H9 (cell line): Measurements from ENCODE around the gene VEGFA. TPM values are rescaled to one million over a fixed set of nuclear protein-coding genes. Genes with fewer than 3 reads are reported as not detected.
A peak's percentile ranks its signal among the peaks of the same experiment; 100 is the strongest.

Experiments used
- DNase-seq: peaks from one replicate; pipeline ENCODE4 v3.0.0-alpha.2; 2017
- H2AFZ ChIP-seq: one replicate; pipeline ENCODE4 v1.6.1; 2013; ENCODE audit warnings: mild to moderate bottlenecking, low read length, control low read depth, moderate library complexity
- H2AK5ac ChIP-seq: 2 replicates; pipeline ENCODE4 v1.6.1; 2013; ENCODE audit warnings: low read length, control low read depth, mixed read lengths; ENCODE audit not compliant: insufficient read length
- H2BK120ac ChIP-seq: one replicate; pipeline ENCODE4 v1.6.1; 2013; ENCODE audit warnings: low read depth, mild to moderate bottlenecking, low read length, control low read depth, inconsistent platforms; ENCODE audit not compliant: poor library complexity, severe bottlenecking
- H2BK12ac ChIP-seq: 2 replicates; pipeline ENCODE4 v1.6.1; 2013; ENCODE audit warnings: low read length, control low read depth, mixed read lengths, low read depth; ENCODE audit not compliant: insufficient read length
- H2BK15ac ChIP-seq: 2 replicates; pipeline ENCODE4 v1.6.1; 2013; ENCODE audit warnings: low read depth, low read length, control low read depth
- H2BK20ac ChIP-seq: one replicate; pipeline ENCODE4 v1.6.1; 2013; ENCODE audit warnings: low read depth, mild to moderate bottlenecking, low read length, control low read depth, inconsistent platforms; ENCODE audit not compliant: poor library complexity, severe bottlenecking
- H2BK5ac ChIP-seq: 2 replicates; pipeline ENCODE4 v1.6.1; 2013; ENCODE audit warnings: low read length, control low read depth, mixed read lengths; ENCODE audit not compliant: insufficient read length
- H3K14ac ChIP-seq: 2 replicates; pipeline ENCODE4 v1.6.1; 2013; ENCODE audit warnings: low read length, control low read depth; ENCODE audit not compliant: insufficient read depth
- H3K18ac ChIP-seq: 2 replicates; pipeline ENCODE4 v1.6.1; 2013; ENCODE audit warnings: low read depth, mild to moderate bottlenecking, mixed read lengths, low read length, control low read depth; ENCODE audit not compliant: insufficient read length
- H3K23ac ChIP-seq: 2 replicates; pipeline ENCODE4 v1.6.1; 2013; ENCODE audit warnings: low read length, control low read depth, mixed read lengths, low read depth; ENCODE audit not compliant: insufficient read length
- H3K23me2 ChIP-seq: 2 replicates; pipeline ENCODE4 v1.6.1; 2013; ENCODE audit warnings: low read depth, mild to moderate bottlenecking, mixed read lengths, low read length, control low read depth; ENCODE audit not compliant: insufficient read length, poor library complexity, severe bottlenecking
- H3K27ac ChIP-seq: 2 replicates; pipeline ENCODE4 v1.5.1; 2013; ENCODE audit warnings: low read length, control low read depth, mixed read lengths, low read depth; ENCODE audit not compliant: insufficient read length
- H3K27me3 ChIP-seq: 2 replicates; pipeline ENCODE4 v1.6.1; 2013; ENCODE audit warnings: low read length, control low read depth, inconsistent platforms; ENCODE audit not compliant: insufficient read depth
- H3K4ac ChIP-seq: 2 replicates; pipeline ENCODE4 v1.6.1; 2013; ENCODE audit warnings: low read depth, mild to moderate bottlenecking, control low read depth, inconsistent platforms, low read length, moderate library complexity
- H3K4me1 ChIP-seq: 2 replicates; pipeline ENCODE4 v1.6.1; 2013; ENCODE audit warnings: low read length, control low read depth, inconsistent platforms; ENCODE audit not compliant: insufficient read depth
- H3K4me2 ChIP-seq: 2 replicates; pipeline ENCODE4 v1.6.1; 2013; ENCODE audit warnings: low read length, control low read depth, mixed read lengths; ENCODE audit not compliant: insufficient read length, insufficient read depth
- H3K56ac ChIP-seq: 2 replicates; pipeline ENCODE4 v1.6.1; 2013; ENCODE audit warnings: low read depth, mild to moderate bottlenecking, mixed read lengths, low read length, control low read depth; ENCODE audit not compliant: insufficient read length
- H3K79me1 ChIP-seq: 2 replicates; pipeline ENCODE4 v1.6.1; 2013; ENCODE audit warnings: low read depth, mild to moderate bottlenecking, moderate library complexity, low read length, control low read depth, inconsistent platforms; ENCODE audit not compliant: insufficient read depth, poor library complexity, severe bottlenecking
- H3K79me2 ChIP-seq: 2 replicates; pipeline ENCODE4 v1.6.1; 2013; ENCODE audit warnings: low read length, control low read depth, inconsistent platforms; ENCODE audit not compliant: insufficient read depth
- H3K9ac ChIP-seq: 2 replicates; pipeline ENCODE4 v1.6.1; 2013; ENCODE audit warnings: low read length, control low read depth, mixed read lengths; ENCODE audit not compliant: insufficient read length; ENCODE audit errors: extremely low read depth
- H3K9me3 ChIP-seq: one replicate; pipeline ENCODE4 v1.6.1; 2013; ENCODE audit warnings: low read depth, low read length, inconsistent platforms; ENCODE audit not compliant: control insufficient read depth
- H3T11ph ChIP-seq: one replicate; pipeline ENCODE4 v1.6.1; 2013; ENCODE audit warnings: mild to moderate bottlenecking, low read length, control low read depth, inconsistent platforms
- H4K20me1 ChIP-seq: one replicate; pipeline ENCODE4 v1.6.1; 2013; ENCODE audit not compliant: control insufficient read depth, insufficient read length, insufficient read depth
- H4K5ac ChIP-seq: 2 replicates; pipeline ENCODE4 v1.6.1; 2013; ENCODE audit warnings: low read depth, mild to moderate bottlenecking, mixed read lengths, low read length, control low read depth; ENCODE audit not compliant: insufficient read length
- H4K8ac ChIP-seq: replicated peaks from 2 replicates; pipeline ENCODE4 v1.6.1; 2013; ENCODE audit warnings: low read length, control low read depth, mixed read lengths, low read depth; ENCODE audit not compliant: insufficient read length
- H4K91ac ChIP-seq: 2 replicates; pipeline ENCODE4 v1.6.1; 2013; ENCODE audit warnings: low read depth, mild to moderate bottlenecking, moderate library complexity, mixed read lengths, low read length, control low read depth; ENCODE audit not compliant: insufficient read length
- H3K27ac Mint-ChIP-seq, 3 experiments: 2 replicates in 2 of 3; 3 replicates in 1 of 3; pipeline ENCODE4 v1.8.0; 2020 to 2021; ENCODE audit warnings: mixed read lengths in 3 of 3, mild to moderate bottlenecking in 1 of 3, moderate library complexity in 1 of 3
- H3K27me3 Mint-ChIP-seq: 2 replicates; pipeline ENCODE4 v1.8.0; 2021; ENCODE audit warnings: low read depth, mild to moderate bottlenecking, moderate library complexity, mixed read lengths
- H3K36me3 Mint-ChIP-seq, 3 experiments: 2 replicates in 2 of 3; 3 replicates in 1 of 3; pipeline ENCODE4 v1.8.0; 2020 to 2021; ENCODE audit warnings: low read depth in 3 of 3, mixed read lengths in 3 of 3; ENCODE audit not compliant: insufficient read depth in 1 of 3
- H3K4me1 Mint-ChIP-seq, 2 experiments: 2 replicates each; pipeline ENCODE4 v1.8.0; 2020; ENCODE audit warnings: mixed read lengths in 2 of 2
- H3K4me3 Mint-ChIP-seq, 2 experiments: 2 replicates in 1 of 2; 3 replicates in 1 of 2; pipeline ENCODE4 v1.8.0; 2020 to 2021; ENCODE audit warnings: mild to moderate bottlenecking in 2 of 2, mixed read lengths in 2 of 2, moderate library complexity in 1 of 2
- H3K9me3 Mint-ChIP-seq, 2 experiments: 2 replicates in 1 of 2; 3 replicates in 1 of 2; pipeline ENCODE4 v1.8.0; 2020; ENCODE audit warnings: mild to moderate bottlenecking in 2 of 2, mixed read lengths in 2 of 2, moderate library complexity in 1 of 2
- CTCF ChIP-seq: fragments of 200-600 bp; sonication (generic); conservative IDR thresholded peaks from 3 replicates; pipeline ENCODE4 v1.8.0; 2021; ENCODE audit warnings: antibody characterized with exemption, mild to moderate bottlenecking
- WGBS: extraction: QIAGEN DNeasy Blood & Tissue Kit; methylation state at CpG from one replicate; pipeline ENCODE4 v1.1.7; 2013; ENCODE audit warnings: missing lambda C conversion rate, low lambda C conversion rate, mixed read lengths; ENCODE audit not compliant: insufficient read length; ENCODE audit errors: extremely low coverage; 5-methylcytosine and 5-hydroxymethylcytosine counted together
- total RNA-seq: library from RNA; stranded (reverse); gene quantifications from 2 replicates; pipeline ENCODE4 v1.2.1, GENCODE V29; 2021

The VEGFA gene
- total RNA-seq, 1 experiment from 2014 or later, result 47.9 TPM

GRCh38 chr6:43773980-43774775, 4.2 kb downstream of the VEGFA start:
- Mint-ChIP-seq H3K27ac (peak overlapping the region; percentile 28 to 86 (median 57); a peak in 3 of 7 replicates), H3K4me1 (peaks cover 33 to 41% of the 10 kb centered on the region in 2 experiments), H3K4me3 (peak overlapping the region; percentile 41 to 94; a peak in 4 of 5 replicates), H3K27me3 (no peaks in the 10 kb centered on the region), H3K36me3 (peaks cover 21 to 37% (median 28%) of the 10 kb centered on the region in 3 experiments), H3K9me3 (no peaks in the 10 kb centered on the region; a peak in 1 of 5 replicates)
- Histone ChIP-seq H2BK15ac (no peak overlapping the region), H3K14ac (no peak overlapping the region; the same call in 1 of the 2 replicates), H3T11ph (no peak overlapping the region), H4K5ac (no peak overlapping the region), H4K91ac (no peak overlapping the region), H3K23me2 (peaks cover 19% of the 10 kb centered on the region), H2AFZ (no peak overlapping the region), H3K9ac (no peak overlapping the region), H2BK5ac (no peak overlapping the region), H2AK5ac (no peak overlapping the region), H3K18ac (no peak overlapping the region), H3K4ac (no peak overlapping the region), H3K4me1 (peaks cover 5% of the 10 kb centered on the region; the same call in 1 of the 2 replicates), H3K4me2 (peak overlapping the region; percentile 2), H3K23ac (no peak overlapping the region), H3K27ac (no peak overlapping the region), H3K79me1 (no peaks in the 10 kb centered on the region), H2BK12ac (no peak overlapping the region), H4K20me1 (no peaks in the 10 kb centered on the region), H3K27me3 (no peaks in the 10 kb centered on the region), H3K56ac (no peak overlapping the region), H3K79me2 (peaks cover 3% of the 10 kb centered on the region; the same call in 1 of the 2 replicates), H2BK20ac (no peak overlapping the region), H2BK120ac (no peak overlapping the region), H4K8ac (no peak overlapping the region), H3K9me3 (no peaks in the 10 kb centered on the region)
- TF ChIP-seq CTCF, result no peak
- WGBS, result no CpG with 5 or more reads among the region's 12 CpGs
- DNase-seq, result no peak
